Measurements from ENCODE around the gene AFF1.

The AFF1 gene

DNA sequence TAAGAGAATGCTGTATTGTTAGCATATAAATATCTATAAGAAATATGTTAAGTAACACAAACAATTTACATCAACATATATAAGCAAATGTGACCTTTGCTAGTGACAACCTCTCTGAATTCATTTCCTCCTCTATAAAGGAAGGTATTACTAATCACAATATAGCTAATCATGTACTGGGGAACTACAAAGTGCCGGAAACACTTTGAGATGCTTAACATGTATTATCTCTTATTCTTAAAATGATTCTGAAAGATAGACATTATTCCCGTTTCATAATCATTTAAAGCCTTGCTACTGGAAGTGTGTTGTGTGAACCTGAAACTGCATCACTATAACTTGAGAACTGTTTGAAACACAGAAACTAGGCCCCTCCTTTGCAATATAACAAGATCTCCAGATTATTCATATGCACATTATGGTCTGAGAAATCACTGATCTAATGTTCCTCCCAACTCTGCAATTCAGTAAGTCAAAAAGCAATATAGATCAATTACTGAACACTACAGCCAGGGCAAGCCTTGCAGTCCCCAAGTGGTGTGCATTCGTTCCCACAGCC is 231.6 kb downstream of the AFF1 start:
- no peak for FAIRE-seq

DNA sequence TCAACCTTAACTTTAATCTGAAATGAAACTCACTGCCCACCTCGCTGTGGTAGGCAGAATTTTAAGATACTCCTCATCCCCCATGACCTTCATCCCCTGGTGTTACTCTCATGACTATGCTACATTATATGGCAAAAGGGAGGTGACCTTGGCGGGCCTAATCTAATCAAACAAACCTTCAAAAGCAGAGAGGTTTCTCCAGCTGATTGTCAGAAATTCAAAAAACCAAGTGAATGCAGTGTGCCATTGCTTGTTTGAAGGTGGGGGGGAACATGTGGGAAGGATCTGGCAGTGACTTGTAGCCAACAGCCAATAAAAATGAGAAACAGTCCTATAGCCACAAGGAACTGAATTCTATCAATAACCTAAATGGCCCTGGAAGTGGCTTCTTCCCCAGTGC is 237.1 kb downstream of the AFF1 start:
- FAIRE-seq = no peak

DNA sequence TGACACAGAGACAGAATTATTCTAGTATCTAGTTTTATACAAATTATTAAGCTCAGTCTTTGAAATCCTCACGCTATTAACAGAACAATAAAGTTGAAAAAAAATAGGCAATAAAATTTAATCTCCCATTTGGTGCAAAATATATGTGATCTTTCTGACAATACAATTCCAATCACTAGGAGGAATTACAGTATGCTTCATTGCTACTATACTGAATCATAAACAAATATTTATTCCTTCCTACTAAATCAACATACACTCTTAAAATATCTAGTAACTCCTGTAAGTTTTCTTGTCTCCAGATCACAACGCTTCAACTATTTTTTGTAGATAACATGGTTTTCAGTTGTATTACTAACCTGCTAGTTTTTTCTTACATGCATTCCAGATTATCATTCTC is 239.9 kb downstream of the AFF1 start:
- peak; percentile 25 for FAIRE-seq

DNA sequence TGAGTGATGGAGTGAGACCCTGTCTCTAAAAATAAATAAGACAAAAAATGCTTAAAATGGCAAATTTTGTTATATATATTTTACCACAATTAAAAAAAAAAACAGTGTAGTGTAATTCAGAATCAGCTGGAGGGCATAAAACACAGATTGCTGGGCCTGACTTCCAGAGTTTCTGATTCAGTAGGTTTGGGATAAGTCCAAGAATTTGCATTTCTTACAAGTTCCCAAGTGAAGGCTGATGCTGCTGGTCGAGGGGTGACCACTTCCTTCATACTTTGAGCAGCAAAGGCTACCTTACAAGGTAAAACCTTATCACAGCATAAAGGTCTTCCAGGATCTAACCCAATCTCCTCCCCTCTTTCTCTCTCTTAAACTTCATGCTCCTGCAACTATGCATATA is 244.9 kb downstream of the AFF1 start:
- no peak for FAIRE-seq

DNA sequence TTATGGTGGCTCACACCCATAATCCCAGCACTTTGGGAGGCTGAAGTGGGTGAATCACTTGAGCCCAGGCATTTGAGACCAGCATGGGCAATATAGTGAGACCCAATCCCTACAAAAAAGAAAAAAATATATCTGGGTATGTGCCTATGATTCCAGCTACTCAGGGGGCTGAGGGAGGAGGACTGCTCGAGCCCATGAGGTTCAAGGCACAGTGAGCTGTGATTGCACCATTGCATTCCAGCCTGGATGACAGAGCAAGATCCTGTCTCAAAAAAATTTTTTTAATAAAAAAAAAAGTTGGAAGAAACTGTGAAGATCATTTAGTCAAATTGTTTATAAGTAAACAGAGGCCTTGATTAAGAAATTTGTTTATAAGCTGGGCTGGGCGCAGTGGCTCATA is 246.0 kb downstream of the AFF1 start:
- no peak for FAIRE-seq

DNA sequence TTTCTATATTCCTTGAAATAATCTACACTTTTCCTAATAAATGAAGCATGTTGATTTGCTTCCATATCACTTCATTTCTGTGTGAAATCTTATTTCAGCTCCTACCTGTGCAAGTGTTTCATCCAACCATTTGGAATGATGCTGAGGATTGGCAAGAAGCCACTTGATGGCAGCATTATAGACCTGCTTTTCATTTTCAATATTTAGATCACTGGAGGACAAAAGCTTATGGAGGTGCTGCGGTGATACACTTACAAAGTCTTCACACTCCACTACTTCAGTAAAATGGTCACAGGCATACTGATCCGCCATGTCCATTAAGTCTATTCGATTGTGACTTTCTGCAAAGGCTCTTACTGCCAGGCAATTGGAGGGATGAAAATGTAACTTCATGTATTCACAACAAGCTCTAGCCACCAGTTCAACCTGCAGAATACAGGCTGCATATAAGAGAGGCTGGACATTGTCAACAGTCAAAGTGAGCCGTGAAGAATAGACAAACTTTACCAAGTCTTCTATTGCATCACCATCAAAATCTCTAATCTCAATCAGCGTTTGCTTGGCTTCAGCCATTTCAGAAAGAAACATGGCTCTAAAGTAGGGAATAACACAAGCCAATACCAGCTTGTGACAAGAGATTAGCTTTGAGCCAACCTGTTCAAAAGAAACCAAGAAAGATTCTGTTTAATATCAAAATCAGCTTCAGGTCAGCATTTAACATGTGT is 250.5 kb downstream of the AFF1 start:
- FAIRE-seq = no peak

DNA sequence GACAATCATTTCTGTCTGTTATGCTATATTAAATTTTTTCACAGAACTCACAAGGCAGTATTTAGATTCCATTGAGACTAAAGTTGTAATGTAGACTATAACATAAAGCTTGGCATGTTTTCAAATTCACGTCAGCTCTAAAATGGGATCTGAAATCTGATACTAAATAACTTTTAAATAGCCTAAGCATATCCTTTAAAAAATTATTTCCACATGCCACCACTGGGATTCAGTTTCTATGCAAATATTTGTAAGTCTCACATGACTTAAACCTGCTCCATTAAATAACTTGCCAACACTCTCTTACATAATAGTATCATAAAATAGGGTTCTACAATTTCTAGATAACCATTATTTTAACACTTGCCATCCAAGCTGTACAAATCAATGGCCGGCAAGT is 253.2 kb downstream of the AFF1 start:
- no peak for FAIRE-seq

DNA sequence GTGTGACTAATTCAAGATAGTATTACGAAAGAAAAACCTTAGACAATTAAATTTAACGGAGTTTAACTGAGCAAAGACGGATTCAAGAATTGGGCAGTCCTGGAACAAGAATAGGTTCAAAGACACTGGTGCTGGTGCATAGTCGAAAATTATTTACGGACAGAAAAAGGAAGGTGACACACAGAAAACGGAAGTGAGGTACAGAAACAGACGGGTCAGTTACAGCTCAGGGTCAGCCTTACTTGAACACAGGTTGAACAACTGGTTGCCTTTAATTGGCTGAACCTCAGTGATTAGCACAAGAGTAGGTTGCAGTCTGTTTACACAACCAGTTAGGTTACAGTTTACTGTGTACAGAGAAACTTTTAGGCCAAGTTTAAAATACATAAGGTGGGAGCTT is 254.1 kb downstream of the AFF1 start:
- no peak for FAIRE-seq
